ENCODE data around the gene STAG3.
A peak's percentile ranks its signal among the peaks of the same experiment; 100 is the strongest.
"Not testable (repeated sequence)": the region's sequence is repeated elsewhere in the genome, so short reads cannot be mapped to it uniquely, and the experiment has no call there.

The STAG3 gene

GRCh38 chr7:100209493-100209892 lies 31.8 kb downstream of the STAG3 start:
- DNase-seq (ENCODE audit: low read depth): no peak
- TF ChIP-seq CTCF (IDR thresholded peaks at IDR 0.05; ENCODE audit: low read length, missing control alignments): no peak
- H3K4me3 ChIP-seq (replicated peaks; ENCODE audit: low read depth, low read length): no peak overlapping the region

- no peak for DNase-seq (ENCODE audit: low read depth)
- no peak for TF ChIP-seq CTCF (IDR thresholded peaks at IDR 0.05; ENCODE audit: low read length, missing control alignments)
- no peak overlapping the region for H3K4me3 ChIP-seq (replicated peaks; ENCODE audit: low read depth, low read length)
Observed at GRCh38 chr7:100210805-100211204, 33.1 kb downstream of the STAG3 start.

GRCh38 chr7:100211342-100211780 lies 33.6 kb downstream of the STAG3 start:
- no peak for TF ChIP-seq CTCF (IDR thresholded peaks at IDR 0.05; ENCODE audit: low read length, missing control alignments)
- DNase-seq (ENCODE audit: low read depth): no peak
- H3K4me3 ChIP-seq (replicated peaks; ENCODE audit: low read depth, low read length): no peak overlapping the region

- no peak overlapping the region for H3K4me3 ChIP-seq (replicated peaks; ENCODE audit: low read depth, low read length)
- no peak for TF ChIP-seq CTCF (IDR thresholded peaks at IDR 0.05; ENCODE audit: low read length, missing control alignments)
- no peak for DNase-seq (ENCODE audit: low read depth)
Observed at GRCh38 chr7:100212631-100213286, 35.0 kb downstream of the STAG3 start.

GRCh38 chr7:100213672-100214071 lies 36.0 kb downstream of the STAG3 start:
- DNase-seq (ENCODE audit: low read depth): no peak
- TF ChIP-seq CTCF (IDR thresholded peaks at IDR 0.05; ENCODE audit: low read length, missing control alignments): no peak
- H3K4me3 ChIP-seq (replicated peaks; ENCODE audit: low read depth, low read length): no peak overlapping the region

- H3K4me3 ChIP-seq (replicated peaks; ENCODE audit: low read depth, low read length); DNase-seq (ENCODE audit: low read depth): not testable (repeated sequence)
Observed at GRCh38 chr7:100214356-100214755, 36.6 kb downstream of the STAG3 start.

- DNase-seq (ENCODE audit: low read depth): peak; percentile 39
Observed at GRCh38 chr7:100215895-100216294, 38.2 kb downstream of the STAG3 start.

More at GRCh38 chr7:100215895-100216294, 38.2 kb downstream of the STAG3 start:
- TF ChIP-seq CTCF (IDR thresholded peaks at IDR 0.05; ENCODE audit: low read length, missing control alignments): no peak
- H3K4me3 ChIP-seq (replicated peaks; ENCODE audit: low read depth, low read length): no peak overlapping the region
